ENCODE data around the gene ZCWPW2.

The ZCWPW2 gene, protein sequence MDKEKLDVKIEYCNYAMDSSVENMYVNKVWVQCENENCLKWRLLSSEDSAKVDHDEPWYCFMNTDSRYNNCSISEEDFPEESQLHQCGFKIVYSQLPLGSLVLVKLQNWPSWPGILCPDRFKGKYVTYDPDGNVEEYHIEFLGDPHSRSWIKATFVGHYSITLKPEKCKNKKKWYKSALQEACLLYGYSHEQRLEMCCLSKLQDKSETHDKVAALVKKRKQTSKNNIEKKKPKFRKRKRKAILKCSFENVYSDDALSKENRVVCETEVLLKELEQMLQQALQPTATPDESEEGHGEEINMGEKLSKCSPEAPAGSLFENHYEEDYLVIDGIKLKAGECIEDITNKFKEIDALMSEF

DNA sequence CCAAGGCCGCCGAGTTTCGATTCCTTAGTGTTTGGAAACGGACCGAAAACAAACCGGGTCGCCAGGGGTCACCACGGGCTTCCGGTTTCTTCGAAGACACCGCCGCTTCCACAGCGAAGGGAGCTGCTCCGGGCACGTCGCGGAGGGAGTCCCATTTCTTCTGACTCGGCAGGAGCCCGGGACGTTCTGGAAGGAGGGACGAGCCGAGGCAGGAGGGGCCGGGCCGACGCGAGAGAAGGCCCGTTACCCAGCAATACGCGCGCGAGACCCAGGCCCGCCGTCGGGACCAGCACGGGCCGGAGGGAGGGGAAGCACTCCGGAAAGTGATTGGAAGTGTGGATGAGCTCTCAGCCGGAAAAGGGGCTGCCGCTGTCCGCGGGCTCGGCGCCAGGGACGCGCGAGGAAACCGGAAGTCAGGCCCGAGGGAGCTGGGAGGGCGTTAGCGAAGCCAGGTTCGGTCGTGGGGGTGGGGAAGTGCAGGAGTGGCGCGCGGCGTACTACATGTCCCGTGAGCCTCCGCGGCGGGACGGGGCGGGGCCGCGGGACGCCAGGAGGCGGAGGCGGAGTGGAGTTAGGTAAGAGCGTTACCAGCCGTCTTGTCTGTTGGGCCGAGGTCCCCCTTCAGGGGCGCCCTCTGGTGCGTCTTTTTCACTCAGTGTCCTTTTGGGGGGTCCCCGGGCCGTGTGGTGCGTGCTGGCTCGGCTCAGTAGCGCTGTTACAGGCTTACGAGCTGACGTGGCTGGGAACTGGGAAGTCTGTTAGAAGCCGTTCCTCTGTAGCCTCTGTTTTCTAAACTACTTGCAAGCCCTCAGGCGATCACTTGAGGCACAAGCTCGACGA, at the start of gene ZCWPW2, which contains the start of gene AZI2:
ZCWPW2 (plus strand) TSS at position 93 of the 840 bp plus-strand sequence. CDS start 64,348 bp downstream, outside the sequence.
AZI2 (minus strand) TSS at position 196 of the 840 bp plus-strand sequence. CDS start 8,207 bp downstream, outside the sequence.
- DNase-seq = peak; percentile 96 to 99

DNA sequence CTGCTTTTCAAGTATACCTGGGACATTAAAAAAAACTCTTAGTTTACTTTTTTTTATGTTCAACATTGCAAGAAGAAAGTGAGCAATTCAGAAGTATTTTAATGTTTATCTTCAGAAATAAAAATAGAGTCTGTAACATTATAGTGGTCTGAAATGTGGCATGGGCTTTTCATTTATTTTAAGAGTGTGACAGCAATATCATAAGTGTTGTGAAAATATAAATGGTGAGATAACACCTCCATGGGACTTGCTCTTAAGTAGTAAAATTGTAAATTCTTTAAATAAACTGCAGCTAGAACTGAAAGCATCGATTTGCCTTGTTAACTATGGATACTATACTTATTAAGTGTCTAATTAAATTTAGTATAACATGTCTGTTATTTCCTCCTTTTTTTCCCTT, 48.8 kb upstream of the ZCWPW2 start:
- no peak for DNase-seq

DNA sequence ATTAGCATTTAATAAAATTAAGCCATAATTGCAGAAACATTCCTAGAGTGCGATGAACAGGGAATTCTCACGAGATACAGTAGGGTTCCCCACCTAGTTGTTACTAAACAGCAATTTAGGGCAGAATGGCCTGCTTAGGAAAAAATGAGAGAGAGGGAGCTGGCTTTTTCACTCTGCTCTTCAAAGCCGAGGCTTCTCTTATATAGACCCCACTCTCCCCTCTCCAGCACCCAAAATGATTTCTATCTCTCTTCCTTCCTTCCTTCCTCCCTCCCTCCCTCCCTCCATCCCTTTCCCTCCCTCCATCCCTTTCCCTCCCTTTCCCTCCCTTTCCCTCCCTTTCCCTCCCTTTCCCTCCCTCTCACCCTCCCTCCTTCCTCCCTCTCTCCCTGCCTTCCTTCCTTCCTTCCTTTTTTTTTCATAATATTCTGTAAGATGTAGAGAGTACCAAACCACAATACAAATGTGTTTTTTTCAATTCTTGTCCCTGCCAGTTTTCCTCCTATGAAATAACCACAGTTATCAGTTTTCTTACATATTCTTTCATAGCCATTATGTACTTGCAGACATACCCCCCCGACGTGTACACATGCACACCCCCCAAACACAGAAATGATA, 48.1 kb upstream of the ZCWPW2 start:
- no peak for DNase-seq

DNA sequence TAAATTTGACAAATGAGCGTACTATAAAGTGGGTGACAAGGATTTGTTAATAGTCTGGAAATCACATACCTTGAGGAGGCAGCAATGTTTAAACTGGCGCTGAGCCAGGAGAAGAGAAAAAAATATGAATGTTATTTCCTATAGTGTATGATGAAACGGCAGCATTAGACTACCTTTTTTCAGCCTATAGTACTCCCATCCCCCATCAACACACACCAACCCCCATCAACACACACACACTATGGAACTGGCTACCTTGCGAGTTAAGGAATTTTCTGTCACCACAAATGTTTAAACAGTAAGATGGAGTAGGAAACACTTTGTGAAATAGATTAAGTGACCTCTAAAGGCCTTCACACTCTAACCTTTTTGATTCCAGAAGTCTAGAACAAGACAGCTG, 46.8 kb upstream of the ZCWPW2 start:
- no peak for DNase-seq

DNA sequence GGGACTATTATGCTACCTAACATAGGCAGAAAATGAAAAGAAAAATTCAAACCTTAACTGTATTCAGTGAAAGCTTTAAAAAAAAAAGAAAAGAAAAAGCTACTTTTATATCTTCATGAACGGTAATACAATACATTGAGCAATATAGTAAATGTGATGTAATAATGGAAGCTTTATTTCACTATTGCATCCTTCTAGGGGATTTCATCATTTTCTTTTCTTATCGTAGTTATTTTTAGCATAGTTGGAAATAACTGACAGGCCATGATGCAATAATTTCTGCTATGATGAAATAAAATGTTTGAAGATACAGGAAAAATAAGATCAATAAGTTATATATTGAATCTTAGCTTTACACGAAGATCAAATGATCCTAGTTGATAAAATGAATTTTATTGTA, 40.3 kb upstream of the ZCWPW2 start:
- peak; percentile 52 to 67 for DNase-seq

DNA sequence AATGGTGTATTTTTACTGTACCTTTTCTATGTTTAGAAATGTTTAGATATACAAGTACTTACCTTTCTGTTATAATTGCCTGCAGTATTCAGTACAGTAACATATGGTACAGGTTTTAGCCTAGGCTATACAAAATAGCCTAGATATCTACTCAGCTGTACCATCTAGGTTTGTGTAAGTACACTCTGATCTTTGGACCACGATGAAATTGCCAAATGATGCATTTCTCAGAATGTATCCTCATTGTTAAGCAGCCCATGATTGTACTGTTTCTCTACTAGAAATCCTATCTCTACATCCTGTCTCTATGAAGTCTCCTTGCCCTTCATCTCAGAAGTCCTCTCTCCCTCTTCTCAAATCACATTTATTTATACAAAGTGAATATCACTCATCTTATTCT, 32.8 kb upstream of the ZCWPW2 start:
- DNase-seq = no peak

DNA sequence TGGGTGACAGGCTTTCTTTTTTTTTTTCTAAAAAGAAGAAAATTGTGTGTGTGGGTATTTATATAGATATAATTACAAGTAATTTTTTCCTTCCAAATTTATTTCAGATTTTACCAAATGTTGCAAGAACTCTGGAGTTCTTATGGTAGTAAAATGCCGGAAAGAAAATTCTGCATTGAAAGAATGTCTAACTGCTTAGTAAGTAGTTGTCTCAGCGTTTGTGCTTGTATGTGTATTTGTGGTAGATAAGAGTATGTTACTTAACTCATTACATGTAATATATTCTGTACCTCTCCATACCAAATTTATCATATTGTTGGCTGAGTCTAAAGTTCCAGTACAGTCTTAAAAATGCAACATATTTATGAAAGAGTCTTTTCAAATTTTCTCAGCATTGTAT, 32.3 kb upstream of the ZCWPW2 start:
- DNase-seq = no peak

DNA sequence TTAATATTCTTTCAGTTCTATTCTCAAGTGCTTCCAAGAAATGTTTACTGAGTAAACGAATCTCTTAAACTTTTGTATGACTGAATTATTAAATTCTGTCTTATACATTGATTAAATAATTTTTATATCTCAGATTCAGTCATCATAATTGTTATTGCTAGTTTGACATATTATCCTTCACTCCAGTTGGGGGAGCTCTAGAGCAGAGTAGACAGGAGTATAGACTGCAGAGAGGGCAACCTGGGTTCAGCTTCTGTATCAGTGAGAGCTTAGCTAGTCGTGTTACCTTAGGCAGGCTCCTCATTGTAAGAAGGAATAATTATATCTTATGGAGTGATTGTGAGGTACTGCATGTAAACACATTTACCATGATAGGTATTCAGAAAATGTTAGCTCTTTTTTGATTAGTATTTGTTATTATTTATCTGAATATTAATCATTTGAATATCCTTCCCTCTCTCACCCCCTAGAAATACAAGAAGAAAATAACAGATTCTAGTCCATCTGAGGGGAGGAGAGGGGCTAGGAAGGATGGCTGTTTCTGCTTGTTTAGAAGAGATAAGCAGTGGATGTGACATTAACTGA, 31.0 kb upstream of the ZCWPW2 start:
- DNase-seq = peak; percentile 74 to 83

DNA sequence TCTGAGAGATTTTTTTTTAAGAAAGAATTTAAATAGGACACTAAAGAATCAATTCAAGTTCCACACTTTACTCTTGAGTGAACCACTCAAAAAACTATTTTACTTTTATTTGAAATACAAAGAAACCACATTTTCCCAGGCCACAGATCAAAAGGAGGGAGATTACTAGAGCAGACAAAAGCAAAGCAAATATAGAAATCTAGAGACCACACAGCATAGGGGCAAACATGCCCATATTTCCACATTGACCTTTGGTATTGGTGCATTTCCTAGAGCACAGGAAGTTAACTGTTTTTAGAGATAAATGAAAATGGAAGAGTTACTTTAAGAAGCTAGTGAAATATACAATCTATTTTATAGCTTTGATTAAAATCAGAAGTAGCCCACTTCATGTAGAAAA, 27.5 kb upstream of the ZCWPW2 start:
- no peak for DNase-seq

DNA sequence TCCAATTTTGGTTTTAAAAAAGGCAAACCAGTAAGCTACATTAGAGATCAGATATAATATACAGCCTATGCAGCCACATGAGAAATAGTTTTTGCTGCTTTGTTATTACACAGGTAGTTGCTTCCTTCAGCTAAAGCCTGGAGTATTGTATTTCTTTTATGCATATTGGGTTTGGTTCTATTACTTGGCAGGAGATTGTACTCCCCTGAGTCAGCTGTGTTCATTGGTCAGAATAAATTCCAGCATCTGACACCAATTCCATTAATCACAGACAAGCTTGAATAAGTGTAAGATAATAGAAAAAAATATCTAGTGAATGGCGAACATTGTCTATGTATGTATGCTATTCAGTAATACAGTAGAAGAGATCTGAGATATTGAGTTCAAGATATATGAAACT, 26.1 kb upstream of the ZCWPW2 start:
- no peak for DNase-seq

DNA sequence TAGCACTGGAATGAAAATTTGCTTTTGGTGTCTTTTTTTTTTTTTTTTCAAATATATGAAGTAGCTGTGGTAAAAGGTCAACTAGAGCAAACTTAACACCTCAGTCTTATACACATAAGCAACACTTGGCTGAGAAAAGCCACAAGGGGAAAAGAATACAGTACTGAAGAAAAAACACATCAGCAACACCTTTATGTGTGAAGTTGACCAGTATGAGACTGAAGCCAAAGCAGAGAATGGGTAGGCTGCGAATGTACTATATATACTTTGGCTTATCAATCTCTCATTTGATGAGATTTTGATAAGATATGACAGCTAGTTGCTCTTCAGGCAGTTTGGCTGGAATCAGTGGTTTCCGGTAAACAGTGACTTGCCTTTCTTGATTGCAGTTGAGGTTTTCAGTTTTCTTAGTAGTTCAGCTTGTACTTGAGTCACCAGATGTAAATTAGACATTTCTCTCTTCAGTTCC, 22.0 kb upstream of the ZCWPW2 start:
- peak; percentile 13 to 21 for DNase-seq

DNA sequence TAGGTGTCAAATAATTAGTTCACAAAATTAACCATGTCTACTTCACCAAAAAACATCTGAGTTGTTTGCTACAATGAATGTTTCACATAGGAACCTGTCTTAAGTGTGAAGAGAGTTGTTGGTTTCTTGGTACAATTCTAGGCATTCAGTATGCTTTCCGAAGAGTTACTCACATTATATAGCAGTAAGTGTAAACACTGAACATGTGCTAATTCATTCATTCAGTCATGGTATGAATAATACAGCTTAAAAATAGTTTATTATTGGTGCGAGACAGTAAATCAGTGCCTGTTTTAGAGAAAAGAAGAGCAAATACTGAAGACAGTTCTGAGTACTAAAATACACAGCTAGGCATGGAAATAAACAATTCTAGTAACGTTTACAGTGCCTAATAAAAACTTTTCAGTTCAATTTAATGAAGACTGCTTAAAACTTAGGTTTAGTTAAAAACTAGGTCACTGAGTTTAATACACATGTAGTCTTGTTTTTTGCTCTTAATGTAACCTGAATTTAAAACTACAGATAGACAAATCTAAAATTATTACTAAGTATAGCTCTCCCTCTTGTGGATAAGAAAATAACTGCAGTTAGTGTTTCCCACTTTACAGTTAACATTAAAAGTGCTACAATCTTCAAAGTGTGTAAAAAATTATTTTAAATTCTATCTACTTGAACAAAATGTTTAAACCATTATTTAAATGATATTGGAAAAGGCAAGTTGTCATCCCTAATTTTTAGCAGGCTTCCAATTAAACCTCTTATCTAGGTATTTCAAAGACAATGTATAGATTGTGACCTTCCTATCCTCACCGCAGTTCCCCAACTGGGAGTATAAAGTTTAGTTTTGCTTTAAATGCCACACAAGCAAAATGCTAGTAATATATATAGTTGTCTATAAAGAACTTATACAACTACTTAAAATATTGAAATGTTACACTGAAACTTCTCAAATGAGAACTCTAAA, 20.1 kb upstream of the ZCWPW2 start:
- peak; percentile 53 to 65 for DNase-seq

DNA sequence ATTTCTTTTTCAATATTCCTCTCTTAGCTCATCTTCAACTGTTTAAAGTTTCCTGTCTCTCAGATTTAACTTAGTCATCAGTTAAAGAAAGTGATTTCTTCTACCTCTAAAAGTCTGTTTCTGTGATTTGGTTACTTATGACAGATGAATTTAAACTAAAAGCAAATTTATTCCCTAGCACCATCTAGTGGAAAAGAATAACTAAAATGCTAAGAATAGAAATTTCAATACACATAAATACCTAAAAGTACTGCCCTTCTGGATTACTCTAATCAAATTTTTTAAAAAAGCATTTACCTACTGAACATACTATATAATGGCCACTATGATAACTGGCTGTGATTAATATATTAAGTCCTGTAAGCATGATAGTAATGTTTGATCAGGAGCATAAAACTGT, 14.0 kb upstream of the ZCWPW2 start:
- DNase-seq = peak; percentile 10 to 26

DNA sequence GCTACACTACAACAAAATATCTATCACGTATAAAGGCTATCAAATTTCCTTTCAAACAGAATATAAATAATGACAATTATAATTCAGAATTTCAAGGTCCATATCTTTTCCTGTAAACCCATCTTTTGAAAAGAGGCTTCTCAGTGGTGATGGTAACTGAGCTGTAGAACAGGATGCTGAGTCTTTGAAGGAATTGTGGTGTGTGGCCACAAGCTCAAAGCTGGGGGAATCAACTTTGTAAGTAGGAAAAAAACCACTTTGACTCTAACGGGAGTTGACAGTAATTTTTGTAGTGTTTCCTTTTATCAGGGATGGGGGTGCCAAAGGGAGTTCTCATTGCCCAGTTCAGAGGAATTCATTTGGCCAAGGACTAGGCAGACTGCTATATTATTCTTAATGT, 13.3 kb upstream of the ZCWPW2 start:
- DNase-seq = no peak

DNA sequence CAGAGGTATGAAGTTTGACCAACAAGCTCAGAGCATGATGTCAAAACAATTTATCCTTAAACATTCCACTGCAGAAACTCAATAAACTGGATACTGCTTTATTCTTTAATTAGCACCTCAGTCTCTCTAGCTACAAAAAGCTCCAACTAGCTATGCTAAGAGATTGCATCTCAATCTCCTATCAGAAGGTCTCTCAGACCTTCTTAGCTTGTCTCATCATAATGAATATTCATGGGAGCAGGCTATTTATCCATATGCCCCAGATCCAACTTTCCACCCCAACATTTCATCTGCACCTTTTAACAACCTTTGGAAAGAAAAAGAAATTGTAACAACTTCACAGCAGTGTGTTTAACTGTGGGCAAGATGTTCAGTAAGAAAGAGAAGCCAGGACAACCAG, 11.3 kb upstream of the ZCWPW2 start:
- no peak for DNase-seq

DNA sequence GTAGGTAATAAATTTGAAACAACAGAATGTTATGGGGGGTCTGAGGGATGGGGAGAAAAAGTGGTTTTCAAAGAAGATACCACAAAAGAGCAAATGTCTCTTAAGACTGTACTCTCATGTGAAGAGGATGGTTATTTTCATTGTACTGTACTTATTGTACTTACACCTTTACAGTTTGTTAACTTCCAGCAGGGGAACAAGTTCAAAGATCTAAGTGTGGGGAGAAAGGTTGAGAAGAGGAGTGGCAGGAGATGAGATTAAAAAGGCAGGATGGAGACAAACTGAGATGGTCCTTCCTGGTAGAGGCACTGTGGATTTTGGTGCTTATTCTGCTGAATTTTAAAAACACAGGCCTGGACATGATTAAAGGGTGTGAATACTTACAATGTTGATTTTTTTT, 5.4 kb upstream of the ZCWPW2 start:
- DNase-seq = no peak

DNA sequence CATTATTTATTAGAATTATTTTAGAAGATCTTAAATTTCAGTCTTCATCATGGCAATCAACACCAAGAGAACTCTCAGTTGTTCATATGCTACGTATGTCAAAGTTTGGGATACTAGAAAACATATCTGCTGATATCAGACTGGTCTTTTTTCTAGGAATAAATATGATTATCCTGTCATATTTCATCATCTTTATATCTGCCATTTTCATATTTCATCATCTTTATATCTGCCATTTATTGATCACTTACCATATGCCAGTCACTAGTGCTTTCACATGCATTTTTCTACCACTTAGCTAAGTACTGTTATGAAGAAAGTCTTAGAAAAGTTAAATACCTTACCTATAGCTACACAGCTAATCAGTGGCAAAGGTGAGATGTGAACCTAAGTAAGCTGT, 2.8 kb upstream of the ZCWPW2 start:
- DNase-seq = no peak

DNA sequence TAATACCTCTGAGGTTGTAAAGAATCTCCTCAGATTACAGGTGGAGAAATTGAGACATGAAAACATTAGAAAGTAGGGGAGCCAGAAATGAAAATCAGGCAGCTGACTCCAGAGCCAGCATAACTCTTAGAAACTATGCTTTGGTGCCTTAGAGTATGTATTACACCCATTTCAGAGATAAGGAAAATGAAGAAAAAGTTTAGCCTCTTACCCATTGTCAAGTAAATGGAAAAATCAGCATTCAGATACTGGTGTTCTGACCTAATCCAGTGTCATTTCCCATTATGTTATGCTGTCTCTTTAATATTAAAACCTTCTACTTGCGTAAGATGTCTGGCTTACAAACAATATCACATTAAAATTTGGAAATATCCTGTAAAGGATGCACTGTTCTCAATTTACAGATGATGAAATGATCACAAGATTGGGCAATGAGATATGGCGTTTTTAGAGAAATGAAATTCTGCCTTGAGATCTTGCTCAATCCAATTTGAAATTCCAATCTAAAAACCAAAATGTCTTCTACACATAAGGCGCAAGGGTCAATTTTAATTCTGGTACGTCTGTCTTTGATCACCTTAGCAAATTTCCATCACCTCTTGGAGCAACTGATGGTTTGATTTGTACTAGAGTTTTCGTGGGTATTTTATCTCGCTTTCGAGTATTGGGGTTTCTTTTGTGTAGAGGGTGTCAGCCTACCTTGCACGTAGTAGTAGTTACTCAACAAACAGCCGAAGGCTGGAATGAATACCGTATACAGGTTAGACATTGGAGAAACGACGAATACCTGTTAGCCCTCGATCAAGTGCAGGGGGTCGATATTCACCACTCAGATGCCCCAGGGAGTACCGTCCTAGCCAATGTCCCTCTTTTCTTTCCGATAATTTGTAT, 902 bp upstream of the ZCWPW2 start:
- DNase-seq = peak; percentile 98

DNA sequence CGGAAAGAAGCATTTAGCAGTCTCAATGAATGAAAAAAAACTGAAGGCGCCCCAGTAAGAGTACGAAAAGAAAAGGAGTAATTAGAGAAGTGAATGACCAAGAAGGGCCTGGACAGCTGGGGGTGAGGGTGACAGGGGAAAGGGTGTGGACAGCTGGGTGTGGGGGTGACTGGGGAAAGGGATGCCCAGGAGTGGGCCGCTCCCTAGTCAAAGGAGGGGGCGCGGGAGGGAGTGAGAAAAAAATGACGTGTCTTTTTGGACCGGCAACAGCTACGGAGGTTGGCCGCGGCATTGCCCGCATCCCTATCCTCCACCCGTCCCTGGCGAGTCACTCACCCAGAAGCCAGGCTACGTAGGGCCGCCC, 274 bp upstream of the ZCWPW2 start:
- no peak for DNase-seq

DNA sequence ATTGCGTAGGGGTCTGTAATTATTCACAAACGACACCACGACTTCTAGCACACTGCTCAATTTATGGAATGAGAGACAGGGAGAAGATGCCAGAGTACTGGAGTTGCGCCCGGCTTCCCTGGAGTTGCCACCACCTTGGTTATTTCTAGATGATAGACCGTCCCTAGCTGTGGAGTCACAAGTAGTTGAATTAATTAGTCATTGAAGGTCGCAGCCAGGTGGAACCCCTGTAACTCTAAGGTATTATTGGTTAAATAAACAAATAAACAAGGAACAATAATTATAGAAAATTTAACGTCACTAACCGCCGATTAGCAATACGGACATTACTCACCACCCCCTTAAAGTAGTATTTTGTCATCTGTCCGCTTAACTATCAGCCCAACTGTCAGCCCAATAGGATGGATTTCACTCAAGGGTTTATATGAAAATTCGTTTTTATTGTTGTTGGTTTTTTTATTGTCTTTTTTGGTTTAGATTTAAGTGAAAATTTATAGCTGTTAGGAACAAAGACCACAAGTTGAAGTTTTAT, 1.0 kb downstream of the ZCWPW2 start:
- no peak for DNase-seq

DNA sequence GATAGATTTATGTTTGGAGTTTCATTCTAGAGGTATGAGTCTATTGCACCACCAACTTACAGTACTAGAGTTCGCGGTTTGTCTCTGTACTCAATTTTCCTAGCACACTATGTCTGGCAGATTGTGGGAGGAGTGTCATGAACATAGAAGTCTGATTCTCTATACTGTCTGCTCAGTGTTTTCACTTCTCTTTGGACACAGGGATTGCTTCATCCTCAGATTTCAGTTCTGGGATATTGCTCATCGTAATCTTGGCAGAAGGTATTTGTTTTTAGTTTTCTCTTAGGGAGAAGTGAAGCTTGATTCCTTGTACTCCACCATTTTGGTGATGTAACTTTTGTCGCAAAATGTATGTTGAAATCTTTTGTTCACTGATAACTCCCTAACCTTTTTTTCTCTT, 27.9 kb downstream of the ZCWPW2 start:
- DNase-seq = no peak

All from AML-193 (cell line).